Measurements from ENCODE around the gene SNTB2.
"Not testable (repeated sequence)": the region's sequence is repeated elsewhere in the genome, so short reads cannot be mapped to it uniquely, and the experiment has no call there.

GRCh38 chr16:69296771-69297170 lies 109.8 kb downstream of the SNTB2 start:
- TF ChIP-seq EZH2 (IDR thresholded peaks at IDR 0.05; ENCODE audit: borderline replicate concordance, low read depth, low read length, severe bottlenecking); POLR2A (IDR thresholded peaks at IDR 0.05; ENCODE audit: low read depth, low read length); MYC (IDR thresholded peaks at IDR 0.05; ENCODE audit: low read depth, low read length): not testable (repeated sequence)

Measured in endothelial cell of umbilical vein (primary cell).